Breast epithelium (tissue), 4 donors: ENCODE results near the gene DNASE1L2. TPM values are rescaled to one million over a fixed set of nuclear protein-coding genes. Genes with fewer than 3 reads are reported as not detected.
A peak's percentile ranks its signal among the peaks of the same experiment; 100 is the strongest.
"Not testable (repeated sequence)": the region's sequence is repeated elsewhere in the genome, so short reads cannot be mapped to it uniquely, and the experiment has no call there.

Experiments
- DNase-seq, 2 donors: peaks; one replicate each; pipeline ENCODE4 v3.0.0-alpha.2; 2019; ENCODE audit warnings: low spot score in 2 of 2
- H3K27ac ChIP-seq, 2 donors: fragments of 200-600 bp; sonication (generic) in 1 of 2; one replicate each; pipeline ENCODE4 v1.5.1; 2016 to 2019; ENCODE audit warnings: mild to moderate bottlenecking in 1 of 2
- H3K27me3 ChIP-seq, 2 donors: fragments of 200-600 bp; sonication (generic) in 1 of 2; one replicate each; pipeline versions ENCODE4 v1.5.1 to v1.6.0; 2017 to 2019; ENCODE audit warnings: control low read depth in 1 of 2, mild to moderate bottlenecking in 1 of 2
- H3K36me3 ChIP-seq: fragments of 200-600 bp; one replicate; pipeline ENCODE4 v1.5.1; 2019
- H3K4me1 ChIP-seq, 2 donors: fragments of 200-600 bp; sonication (generic); one replicate each; pipeline ENCODE4 v1.5.1; 2016 to 2019; ENCODE audit warnings: control low read depth in 1 of 2
- H3K4me3 ChIP-seq, 3 donors: fragments of 200-600 bp; sonication (generic); 1 replicate in 2 of 3; 2 replicates in 1 of 3; pipeline ENCODE4 v1.5.1; 2016 to 2019; ENCODE audit warnings: mild to moderate bottlenecking in 3 of 3, moderate library complexity in 2 of 3
- H3K9me3 ChIP-seq, 2 donors: fragments of 200-600 bp; sonication (generic) in 1 of 2; one replicate each; pipeline ENCODE4 v1.5.1; 2016 to 2019; ENCODE audit warnings: control low read depth in 1 of 2
- CTCF ChIP-seq, 3 donors: fragments of 450-650 bp; IDR thresholded peaks; one replicate each; pipeline ENCODE4 v1.5.1; 2016 to 2017; ENCODE audit warnings: antibody characterized with exemption in 3 of 3, mild to moderate bottlenecking in 3 of 3, moderate library complexity in 3 of 3
- POLR2A ChIP-seq: fragments of 450-650 bp; IDR thresholded peaks from one replicate; pipeline ENCODE4 v1.6.1; 2016; ENCODE audit warnings: antibody characterized with exemption, mild to moderate bottlenecking, moderate library complexity
- POLR2AphosphoS5 ChIP-seq, 3 donors: sonication (generic); formaldehyde crosslinking; IDR thresholded peaks; one replicate each; pipeline ENCODE4 v1.6.1; 2017; ENCODE audit warnings: antibody characterized with exemption in 3 of 3
- intact Hi-C: fragments of 100-400 bp; cut with DNase I; formaldehyde crosslinking; loops from one replicate; pipeline ENCODE4 v1.15.1; 2023; ENCODE audit warnings: low total_unique reads
- total RNA-seq, 3 donors: library from RNA; depleted of rRNA; stranded (reverse); fragments of >200 nt; gene quantifications; one replicate each; pipeline ENCODE4 v1.1.0, GENCODE V29; 2016

DNASE1L2 gene
- total RNA-seq, 3 donors from 2014 or later, result 0.59 to 0.66 TPM; not detected in 1

DNA sequence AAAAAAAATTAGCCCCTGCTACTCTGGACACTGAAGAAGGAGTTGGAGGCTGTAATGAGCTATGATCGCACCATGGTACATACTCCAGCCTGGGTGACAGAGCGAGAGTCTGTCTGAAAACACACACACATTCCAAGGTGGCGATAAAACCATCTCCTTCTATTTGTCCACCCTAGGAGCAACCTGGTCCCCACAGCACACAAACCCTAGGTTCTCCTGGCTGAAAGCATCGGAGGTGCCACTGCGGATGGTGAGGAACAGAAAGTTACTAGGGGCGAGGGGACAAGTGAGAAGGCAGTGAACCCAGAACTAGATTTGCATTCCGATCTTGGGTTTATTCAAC lies 16.5 kb downstream of the DNASE1L2 start:
- Histone ChIP-seq H3K36me3 (peaks cover 8% of the 10 kb centered on the region), H3K9me3 (no peaks in the 10 kb centered on the region), H3K27ac (no peak overlapping the region), H3K4me3 (no peak overlapping the region), H3K27me3 (no peaks in the 10 kb centered on the region), H3K4me1 (peaks cover 0 to 4% of the 10 kb centered on the region in 2 donors)
- intact Hi-C loops, result no loop called here
- DNase-seq, result no peak
- TF ChIP-seq POLR2A, result no peak
- TF ChIP-seq CTCF (IDR thresholded peaks at IDR 0.05), result no peak
- TF ChIP-seq POLR2AphosphoS5 (IDR thresholded peaks at IDR 0.05), result no peak

GRCh38 chr16:2253293-2253692 lies 17.0 kb downstream of the DNASE1L2 start:
- DNase-seq, result no peak
- TF ChIP-seq CTCF (IDR thresholded peaks at IDR 0.05) (no peak), POLR2AphosphoS5 (IDR thresholded peaks at IDR 0.05) (no peak), POLR2A (no peak)
- Histone ChIP-seq H3K9me3 (no peaks in the 10 kb centered on the region), H3K36me3 (peaks cover 8% of the 10 kb centered on the region), H3K4me1 (peaks cover 0 to 4% of the 10 kb centered on the region in 2 donors), H3K27me3 (no peaks in the 10 kb centered on the region), H3K27ac (no peak overlapping the region), H3K4me3 (no peak overlapping the region)
- intact Hi-C loops, result no loop called here

- no peaks in the 10 kb centered on the region for H3K9me3 ChIP-seq
- DNase-seq, result no peak
- no peak overlapping the region for H3K27ac ChIP-seq
- H3K4me3 ChIP-seq, result no peak overlapping the region
- H3K4me1 ChIP-seq, result no peaks in the 10 kb centered on the region
- TF ChIP-seq POLR2A (no peak), CTCF (IDR thresholded peaks at IDR 0.05) (no peak)
- H3K36me3 ChIP-seq, result peaks cover 8% of the 10 kb centered on the region
- no peaks in the 10 kb centered on the region for H3K27me3 ChIP-seq
- intact Hi-C loops, result loop anchor here (5.0 kb wide), 1 partner anchor 1416 kb away; no protein-coding TSS in a partner anchor
These were observed 20.4 kb downstream of the DNASE1L2 start for GRCh38 chr16:2256531-2257140.

GRCh38 chr16:2257726-2258125 lies 21.5 kb downstream of the DNASE1L2 start:
- Histone ChIP-seq H3K4me1 (no peaks in the 10 kb centered on the region), H3K27me3 (no peaks in the 10 kb centered on the region), H3K4me3 (no peak overlapping the region), H3K27ac (no peak overlapping the region), H3K36me3 (peaks cover 8% of the 10 kb centered on the region), H3K9me3 (no peaks in the 10 kb centered on the region)
- intact Hi-C loops, result loop anchor here (5.0 kb wide), 1 partner anchor 1415 kb away; no protein-coding TSS in a partner anchor
- no peak for TF ChIP-seq POLR2A
- TF ChIP-seq CTCF (IDR thresholded peaks at IDR 0.05), result no peak
- TF ChIP-seq POLR2AphosphoS5 (IDR thresholded peaks at IDR 0.05), result no peak
- DNase-seq, result no peak

DNA sequence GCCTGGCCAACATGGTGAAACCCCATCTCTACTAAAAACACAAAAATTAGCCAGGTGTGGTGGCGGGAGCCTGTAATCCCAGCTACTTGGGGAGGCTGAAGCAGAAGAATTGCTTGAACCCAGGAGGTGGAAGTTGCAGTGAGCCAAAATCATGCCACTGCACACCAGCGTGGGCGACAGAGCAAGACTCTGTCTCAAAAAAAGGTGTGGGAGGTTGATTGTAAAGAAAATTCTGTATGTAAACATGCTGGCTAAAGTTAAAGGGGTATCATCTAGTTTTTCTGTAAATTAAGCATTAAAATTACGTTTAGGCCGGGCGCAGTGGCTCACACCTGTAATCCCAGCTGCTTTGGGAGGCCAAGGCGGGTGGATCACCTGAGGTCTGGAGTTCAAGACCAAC lies 22.3 kb downstream of the DNASE1L2 start:
- intact Hi-C loops, result loop anchor here (5.0 kb wide), 1 partner anchor 1414 kb away; no protein-coding TSS in a partner anchor
- H3K4me1 ChIP-seq, H3K27me3 ChIP-seq, H3K36me3 ChIP-seq, H3K4me3 ChIP-seq, H3K27ac ChIP-seq, H3K9me3 ChIP-seq, DNase-seq: not testable (repeated sequence)

DNA sequence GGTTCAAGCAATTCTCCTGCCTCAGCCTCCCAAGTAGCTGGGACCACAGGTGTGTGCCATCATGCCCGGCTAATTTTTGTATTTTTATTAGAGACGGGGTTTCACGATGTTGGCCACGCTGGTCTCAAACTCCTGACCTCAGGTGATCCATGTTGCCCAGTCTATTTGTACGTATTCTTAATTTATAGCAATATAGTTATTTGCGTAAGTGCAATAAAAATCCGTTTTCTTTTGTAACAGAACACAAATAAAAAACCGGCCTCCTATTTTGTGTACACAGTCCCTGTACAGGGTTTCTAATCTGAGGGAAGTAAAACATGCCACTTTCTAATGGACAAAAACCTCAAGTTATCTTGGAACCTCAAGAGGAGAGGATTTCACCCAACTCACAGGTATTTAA lies 24.0 kb downstream of the DNASE1L2 start:
- Histone ChIP-seq H3K36me3 (peaks cover 8% of the 10 kb centered on the region), H3K4me3 (no peak overlapping the region)
- intact Hi-C loops, result no loop called here

DNA sequence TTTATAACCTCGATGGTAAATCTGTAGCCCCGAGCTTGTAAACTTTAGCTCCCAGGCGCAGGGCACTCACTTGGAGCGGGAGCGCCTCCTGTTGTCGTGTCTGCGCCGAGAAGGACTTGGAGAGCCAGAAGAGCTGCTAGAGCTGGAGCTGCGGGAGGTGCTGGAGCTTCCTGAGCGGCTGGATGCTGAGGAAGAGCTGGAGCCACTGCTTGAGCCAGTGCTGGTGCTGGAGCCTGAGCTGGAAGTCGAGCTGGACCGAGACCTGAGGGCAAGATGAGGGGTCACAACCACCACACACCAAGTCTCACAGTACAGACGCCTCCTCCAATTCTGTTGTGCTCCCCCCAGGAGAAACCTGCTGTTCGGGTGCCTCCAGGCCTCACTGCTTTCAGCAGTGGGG lies 26.8 kb downstream of the DNASE1L2 start:
- DNase-seq, intact Hi-C loops, H3K36me3 ChIP-seq, H3K27ac ChIP-seq, H3K27me3 ChIP-seq, H3K4me1 ChIP-seq, H3K9me3 ChIP-seq, H3K4me3 ChIP-seq: not testable (repeated sequence)

More for the DNA sequence above, 24.0 kb downstream of the DNASE1L2 start:
- Histone ChIP-seq H3K27ac (no peak overlapping the region), H3K9me3 (no peaks in the 10 kb centered on the region), H3K27me3 (no peaks in the 10 kb centered on the region), H3K4me1 (no peaks in the 10 kb centered on the region)
- no peak for TF ChIP-seq CTCF (IDR thresholded peaks at IDR 0.05)
- TF ChIP-seq POLR2A, result no peak
- no peak for TF ChIP-seq POLR2AphosphoS5 (IDR thresholded peaks at IDR 0.05)
- no peak for DNase-seq

- H3K27ac ChIP-seq, result peak overlapping the region in 1 of 2 donors; percentile 95
- intact Hi-C loops, H3K9me3 ChIP-seq, H3K36me3 ChIP-seq, H3K27me3 ChIP-seq, DNase-seq: not testable (repeated sequence)
- peaks cover 6 to 10% of the 10 kb centered on the region in 2 donors for H3K4me1 ChIP-seq
- peak overlapping the region; percentile 87 to 89 (median 88) for H3K4me3 ChIP-seq
These were observed 30.6 kb downstream of the DNASE1L2 start for GRCh38 chr16:2266887-2267286.
